HepG2 (cell line): ENCODE results near the gene KLRF1.

Experiments used
- CCAR2 ChIP-seq: fragments of 200-400 bp; formaldehyde crosslinking; optimal IDR thresholded peaks from 2 replicates; pipeline ENCODE3; 2018; ENCODE audit warnings: low read depth, mild to moderate bottlenecking, low read length, moderate library complexity
- CREM ChIP-seq, 2 experiments: sonication (generic) in 1 of 2; formaldehyde crosslinking in 1 of 2; IDR thresholded peaks; 2 replicates each; pipeline versions ENCODE4 v1.4.0 to v1.6.1; 2016 to 2020; ENCODE audit warnings: antibody characterized with exemption in 1 of 2, mild to moderate bottlenecking in 1 of 2, missing genetic modification reagents in 1 of 2

DNA sequence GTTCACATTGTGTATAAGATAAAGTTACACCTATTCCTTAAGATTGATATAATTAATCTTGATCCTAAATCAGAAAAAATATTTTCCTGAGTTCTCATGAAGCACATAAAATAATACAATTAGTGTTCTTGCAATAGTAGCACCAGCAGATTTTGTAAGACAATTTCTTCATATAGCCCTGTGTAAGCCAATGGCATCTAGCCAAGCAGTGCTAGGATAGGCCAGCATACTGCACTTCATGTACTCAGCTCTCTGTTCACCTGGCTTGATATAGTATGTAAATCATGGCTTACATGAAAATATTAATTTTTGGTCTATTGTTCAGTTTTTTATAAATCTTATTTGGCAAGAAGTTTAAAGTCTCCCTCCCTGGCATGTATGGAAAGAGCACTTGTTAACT lies 55.9 kb downstream of the KLRF1 start:
- TF ChIP-seq CREM (IDR thresholded peaks at IDR 0.05): no peak
- TF ChIP-seq CREM (CRISPR knock-in tag; IDR thresholded peaks at IDR 0.05): no peak
- no peak for TF ChIP-seq CCAR2
